ENCODE data around the gene GLS.

The GLS gene

GRCh38 chr2:190888449-190888848 lies 7.8 kb downstream of the GLS start:
- no peak for DNase-seq

GRCh38 chr2:190889175-190889943 lies 8.7 kb downstream of the GLS start:
- no peak for DNase-seq

DNA sequence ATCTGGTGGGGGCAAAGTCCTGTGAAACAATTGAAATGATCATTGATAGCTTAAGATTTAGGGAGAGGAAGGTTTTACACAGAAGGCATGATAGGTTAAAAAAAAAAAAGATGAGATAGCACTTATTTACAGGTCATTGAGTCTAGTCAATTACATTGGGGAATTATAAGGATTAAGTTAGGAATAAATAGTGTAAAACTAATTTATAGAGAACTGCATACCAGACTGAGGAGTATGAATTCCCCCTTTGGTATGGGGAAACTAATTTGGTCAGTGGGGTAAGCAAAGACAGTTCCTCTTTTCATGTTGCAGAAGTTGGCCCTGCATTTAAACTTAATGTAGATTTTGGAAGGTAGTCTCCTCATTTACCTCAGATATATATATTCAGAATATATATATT lies 10.8 kb downstream of the GLS start:
- DNase-seq, result no peak

- DNase-seq, result no peak
Observed at GRCh38 chr2:190891889-190892288, 11.3 kb downstream of the GLS start.

GRCh38 chr2:190893157-190893556 lies 12.5 kb downstream of the GLS start:
- no peak for DNase-seq

GRCh38 chr2:190896477-190896876 lies 15.9 kb downstream of the GLS start:
- DNase-seq, result no peak

DNA sequence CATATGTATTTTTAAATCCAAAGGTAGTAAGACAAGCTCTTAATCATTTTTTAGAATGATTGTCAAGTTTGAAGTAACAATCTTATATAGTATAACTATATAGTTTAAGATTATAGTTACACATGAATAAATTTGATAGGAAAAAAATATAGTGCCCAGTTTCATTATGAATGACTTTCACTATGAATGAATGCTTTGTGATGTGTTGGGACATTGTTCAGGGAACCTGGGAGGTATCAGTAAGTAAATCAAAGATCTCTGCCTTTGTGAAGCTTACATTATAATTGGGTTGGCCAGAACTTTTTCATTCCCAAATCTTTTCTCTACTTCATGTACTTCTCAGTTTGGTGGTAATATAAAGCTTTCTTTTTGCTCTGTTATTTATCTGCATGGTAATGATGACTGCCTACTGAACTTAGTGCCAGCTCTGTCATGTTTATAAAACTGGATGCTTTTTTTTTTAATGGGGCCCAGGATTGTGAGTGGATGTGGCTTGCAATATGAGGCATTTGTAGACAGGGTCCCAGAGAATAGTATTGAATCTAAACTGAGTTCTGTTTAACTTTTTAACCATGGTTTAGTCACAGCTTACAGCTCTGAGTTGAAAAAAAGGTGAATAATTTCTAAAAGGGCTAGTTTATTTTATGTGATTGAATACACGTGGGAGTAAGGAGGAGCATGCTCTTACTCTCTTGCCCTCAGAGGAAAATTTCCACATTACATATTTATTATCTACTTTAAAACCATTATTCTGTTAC lies 23.3 kb downstream of the GLS start:
- no peak for DNase-seq

- no peak for DNase-seq
Observed at GRCh38 chr2:190904640-190905261, 24.1 kb downstream of the GLS start.

- DNase-seq, result no peak
Observed at GRCh38 chr2:190908532-190908931, 27.9 kb downstream of the GLS start.

DNA sequence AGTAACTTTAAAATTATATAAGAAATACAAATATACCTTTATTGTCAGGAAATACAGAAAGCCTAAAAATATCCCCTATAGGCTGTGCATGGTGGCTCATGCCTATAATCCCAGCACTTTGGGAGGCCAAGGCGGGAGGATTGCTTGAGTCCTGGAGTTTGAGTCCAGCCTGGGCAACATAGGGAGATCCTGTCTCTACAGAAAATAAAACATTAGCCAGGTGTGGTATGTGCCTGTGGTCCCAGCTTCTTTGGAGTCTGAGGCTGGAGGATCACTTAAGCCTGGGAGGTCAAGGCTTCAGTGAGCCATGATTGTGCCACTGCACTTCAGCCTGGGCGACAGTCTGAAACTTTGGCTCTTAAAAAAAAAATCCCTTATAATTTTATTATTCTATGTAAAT lies 29.1 kb downstream of the GLS start:
- no peak for DNase-seq

DNA sequence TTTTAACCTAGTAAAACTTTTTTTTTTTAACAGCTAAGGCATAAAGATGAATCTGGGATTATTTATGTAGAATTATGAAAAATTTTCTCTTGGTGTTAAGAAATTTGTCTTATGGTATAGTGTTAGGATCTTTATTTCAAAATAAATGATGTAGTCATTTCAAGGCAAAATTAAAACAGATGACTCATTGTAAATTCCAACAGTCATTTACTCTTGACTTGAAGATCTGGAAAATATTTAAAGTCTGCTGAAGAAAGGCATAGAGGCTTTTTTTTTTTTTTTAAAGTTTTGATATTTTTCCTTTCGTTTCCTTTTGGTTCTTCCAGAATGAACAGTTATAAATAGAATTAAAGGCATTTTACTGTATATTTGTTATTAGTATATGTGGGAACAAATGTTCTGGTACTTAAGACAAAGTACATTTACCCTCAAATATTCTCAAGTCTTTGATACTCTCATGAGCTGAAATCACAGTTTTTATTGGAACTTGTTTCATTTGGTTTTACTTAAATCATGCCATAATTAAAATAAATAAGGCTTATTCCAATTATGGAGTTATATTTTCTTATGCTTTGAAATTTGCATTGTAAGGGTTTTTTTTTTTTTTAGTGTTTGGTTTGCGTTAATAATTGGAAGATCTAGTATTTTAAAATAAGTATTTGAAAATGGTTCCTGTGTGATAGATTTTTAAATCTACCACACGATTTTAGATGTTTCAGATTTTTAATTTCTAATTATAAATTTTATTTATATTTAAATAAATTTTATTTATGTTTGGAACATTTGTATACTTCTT lies 29.9 kb downstream of the GLS start:
- DNase-seq, result no peak

DNA sequence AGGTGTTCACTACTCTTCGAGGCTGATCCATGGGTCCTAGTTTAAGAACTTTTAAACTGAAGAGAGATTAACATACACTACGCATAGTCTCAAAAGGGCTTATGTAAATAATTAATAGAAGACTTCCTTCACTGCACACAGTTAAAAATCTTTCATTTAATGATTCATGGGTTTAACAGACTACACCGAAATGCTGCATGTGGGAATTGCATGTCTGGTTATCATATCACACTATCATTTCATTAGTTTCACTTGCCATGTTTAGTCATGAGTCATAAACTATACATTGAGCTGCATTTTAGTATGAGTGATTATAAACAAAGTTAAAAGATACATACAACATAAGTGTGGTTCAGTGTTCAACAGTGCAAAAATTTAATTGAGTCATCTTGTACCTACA lies 31.2 kb downstream of the GLS start:
- no peak for DNase-seq

DNA sequence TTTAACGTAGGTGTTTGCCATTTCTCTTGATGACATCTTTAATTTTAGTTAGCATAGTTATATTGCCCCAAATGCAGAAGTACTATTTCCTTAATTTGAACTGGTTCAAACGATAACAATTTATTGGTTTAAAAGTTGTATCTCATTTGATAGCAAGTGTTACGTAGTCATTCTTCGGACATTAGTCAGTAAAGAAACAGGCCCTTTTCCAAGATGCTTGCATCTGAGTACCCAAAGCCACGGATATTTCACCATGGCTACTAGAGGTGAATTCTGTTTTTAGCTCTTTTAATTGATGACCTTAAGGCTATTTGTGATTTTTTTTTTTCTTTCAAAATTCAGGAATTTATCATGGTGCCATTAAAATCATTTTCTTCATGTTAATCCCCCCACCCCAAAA lies 32.1 kb downstream of the GLS start:
- DNase-seq, result no peak

- no peak for DNase-seq
Observed at GRCh38 chr2:190913725-190914124, 33.1 kb downstream of the GLS start.

GRCh38 chr2:190916829-190917228 lies 36.2 kb downstream of the GLS start:
- DNase-seq, result no peak

DNA sequence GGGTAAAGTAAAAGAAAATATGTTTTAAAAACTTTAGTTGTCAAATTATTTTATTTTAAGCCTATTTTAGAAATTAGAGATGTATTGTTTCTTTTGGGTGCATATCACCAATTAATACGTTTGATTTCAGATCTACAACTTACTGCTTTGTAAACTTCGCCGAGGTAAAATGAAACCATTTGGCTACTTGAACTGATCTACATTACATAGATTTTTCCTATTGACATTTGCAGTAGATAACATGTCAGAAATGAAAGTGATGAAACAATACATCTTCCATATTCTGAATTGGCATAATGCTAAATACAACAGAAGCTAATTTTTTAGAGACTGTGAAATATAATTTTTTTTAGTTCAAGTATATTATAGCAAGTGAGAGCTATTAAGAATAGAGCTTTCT lies 39.5 kb downstream of the GLS start:
- DNase-seq, result no peak

- DNase-seq, result no peak
Observed at GRCh38 chr2:190922376-190922775, 41.8 kb downstream of the GLS start.

GRCh38 chr2:190927301-190927700 lies 46.7 kb downstream of the GLS start:
- DNase-seq, result no peak

GRCh38 chr2:190929919-190930318 lies 49.3 kb downstream of the GLS start:
- no peak for DNase-seq

GRCh38 chr2:190930411-190930810 lies 49.8 kb downstream of the GLS start:
- no peak for DNase-seq

- no peak for DNase-seq
Observed at GRCh38 chr2:190932514-190932913, 51.9 kb downstream of the GLS start.

- no peak for DNase-seq
Observed at GRCh38 chr2:190933361-190933760, 52.7 kb downstream of the GLS start.

DNA sequence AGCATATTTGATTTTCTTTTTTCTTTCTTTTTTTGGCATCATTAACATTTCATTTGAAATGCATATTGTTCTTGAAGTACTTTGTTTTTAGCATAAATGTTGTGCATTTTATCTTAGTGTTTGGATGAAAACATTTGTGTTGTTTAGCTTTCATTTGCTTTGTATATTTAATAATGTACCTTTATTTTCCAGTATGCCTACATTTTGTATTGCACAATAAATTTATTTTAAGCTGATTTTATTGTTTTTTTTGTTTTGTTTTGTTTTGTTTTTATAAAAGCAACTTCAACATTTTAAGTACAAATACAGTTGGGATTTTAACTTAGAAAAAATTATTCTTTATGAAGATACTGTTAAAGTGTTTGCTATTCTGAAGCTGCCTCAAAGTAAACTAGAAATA lies 54.4 kb downstream of the GLS start:
- DNase-seq, result no peak
